ENCODE data around the gene CPNE7. TPM values are rescaled to one million over a fixed set of nuclear protein-coding genes. Genes with fewer than 3 reads are reported as not detected.

Gene CPNE7
- total and polyA plus RNA-seq, 2 of the 13 experiments (the other 11 are each of a cell fraction or from before 2014, with no cell fraction given) = 0.59 TPM; not detected in 1

DNA sequence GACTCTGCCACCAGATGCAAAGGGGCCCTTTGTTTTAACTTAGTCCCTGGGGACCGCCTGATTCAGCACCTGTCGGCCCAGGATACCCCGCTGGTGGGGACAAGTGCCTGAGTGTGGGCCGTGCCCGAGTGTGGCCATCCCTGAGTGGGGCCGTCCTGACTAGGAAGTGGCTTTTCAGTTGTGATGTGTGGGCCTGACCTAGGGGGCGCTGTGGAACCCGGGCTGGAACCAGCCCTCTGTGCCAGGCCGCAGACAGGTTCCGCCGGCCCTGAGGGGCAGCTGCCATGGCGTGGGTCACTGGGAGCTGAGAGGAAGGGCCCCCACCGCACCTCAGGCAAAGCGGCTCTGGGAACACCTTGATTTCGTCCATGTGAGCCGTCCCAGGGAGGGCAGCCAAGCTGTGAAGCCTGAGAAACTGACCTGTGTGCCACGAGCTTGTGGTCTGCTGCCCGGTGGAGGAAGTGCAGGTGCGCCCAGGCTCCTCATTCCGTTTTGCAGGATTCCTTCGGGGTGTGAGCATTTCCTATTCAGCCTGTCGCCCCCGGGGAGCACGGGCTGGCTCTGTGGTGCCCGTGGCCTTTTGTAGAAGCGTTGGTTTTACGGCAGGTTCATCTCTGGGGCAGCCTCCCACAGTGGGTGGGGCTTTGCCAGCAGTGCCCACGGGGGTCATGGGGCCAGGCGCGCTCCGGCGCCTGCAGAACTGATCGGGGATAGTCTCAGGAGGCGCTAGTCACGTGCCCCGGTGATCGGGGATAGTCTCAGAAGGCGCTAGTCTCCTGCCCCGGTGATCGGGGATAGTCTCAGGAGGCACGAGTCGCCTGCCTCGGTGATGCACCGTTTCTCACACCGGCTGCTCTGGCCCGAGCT lies 9.8 kb upstream of the CPNE7 start (continued):
- TF ChIP-seq, protein P1, sequence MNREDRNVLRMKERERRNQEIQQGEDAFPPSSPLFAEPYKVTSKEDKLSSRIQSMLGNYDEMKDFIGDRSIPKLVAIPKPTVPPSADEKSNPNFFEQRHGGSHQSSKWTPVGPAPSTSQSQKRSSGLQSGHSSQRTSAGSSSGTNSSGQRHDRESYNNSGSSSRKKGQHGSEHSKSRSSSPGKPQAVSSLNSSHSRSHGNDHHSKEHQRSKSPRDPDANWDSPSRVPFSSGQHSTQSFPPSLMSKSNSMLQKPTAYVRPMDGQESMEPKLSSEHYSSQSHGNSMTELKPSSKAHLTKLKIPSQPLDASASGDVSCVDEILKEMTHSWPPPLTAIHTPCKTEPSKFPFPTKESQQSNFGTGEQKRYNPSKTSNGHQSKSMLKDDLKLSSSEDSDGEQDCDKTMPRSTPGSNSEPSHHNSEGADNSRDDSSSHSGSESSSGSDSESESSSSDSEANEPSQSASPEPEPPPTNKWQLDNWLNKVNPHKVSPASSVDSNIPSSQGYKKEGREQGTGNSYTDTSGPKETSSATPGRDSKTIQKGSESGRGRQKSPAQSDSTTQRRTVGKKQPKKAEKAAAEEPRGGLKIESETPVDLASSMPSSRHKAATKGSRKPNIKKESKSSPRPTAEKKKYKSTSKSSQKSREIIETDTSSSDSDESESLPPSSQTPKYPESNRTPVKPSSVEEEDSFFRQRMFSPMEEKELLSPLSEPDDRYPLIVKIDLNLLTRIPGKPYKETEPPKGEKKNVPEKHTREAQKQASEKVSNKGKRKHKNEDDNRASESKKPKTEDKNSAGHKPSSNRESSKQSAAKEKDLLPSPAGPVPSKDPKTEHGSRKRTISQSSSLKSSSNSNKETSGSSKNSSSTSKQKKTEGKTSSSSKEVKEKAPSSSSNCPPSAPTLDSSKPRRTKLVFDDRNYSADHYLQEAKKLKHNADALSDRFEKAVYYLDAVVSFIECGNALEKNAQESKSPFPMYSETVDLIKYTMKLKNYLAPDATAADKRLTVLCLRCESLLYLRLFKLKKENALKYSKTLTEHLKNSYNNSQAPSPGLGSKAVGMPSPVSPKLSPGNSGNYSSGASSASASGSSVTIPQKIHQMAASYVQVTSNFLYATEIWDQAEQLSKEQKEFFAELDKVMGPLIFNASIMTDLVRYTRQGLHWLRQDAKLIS (CRISPR knock-in tag; IDR thresholded peaks at IDR 0.05) = peak; percentile 44; the same call in 1 of the 2 replicates
- TF ChIP-seq, protein P2, sequence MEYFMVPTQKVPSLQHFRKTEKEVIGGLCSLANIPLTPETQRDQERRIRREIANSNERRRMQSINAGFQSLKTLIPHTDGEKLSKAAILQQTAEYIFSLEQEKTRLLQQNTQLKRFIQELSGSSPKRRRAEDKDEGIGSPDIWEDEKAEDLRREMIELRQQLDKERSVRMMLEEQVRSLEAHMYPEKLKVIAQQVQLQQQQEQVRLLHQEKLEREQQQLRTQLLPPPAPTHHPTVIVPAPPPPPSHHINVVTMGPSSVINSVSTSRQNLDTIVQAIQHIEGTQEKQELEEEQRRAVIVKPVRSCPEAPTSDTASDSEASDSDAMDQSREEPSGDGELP (IDR thresholded peaks at IDR 0.05; ENCODE audit: borderline replicate concordance, low read depth) = 0 out of 2 replicates have a peak, but pooled peaks have one; percentile 6
- TF ChIP-seq ZMYM3 (CRISPR knock-in tag; IDR thresholded peaks at IDR 0.05) = peak; percentile 72
- TF ChIP-seq, protein P3, sequence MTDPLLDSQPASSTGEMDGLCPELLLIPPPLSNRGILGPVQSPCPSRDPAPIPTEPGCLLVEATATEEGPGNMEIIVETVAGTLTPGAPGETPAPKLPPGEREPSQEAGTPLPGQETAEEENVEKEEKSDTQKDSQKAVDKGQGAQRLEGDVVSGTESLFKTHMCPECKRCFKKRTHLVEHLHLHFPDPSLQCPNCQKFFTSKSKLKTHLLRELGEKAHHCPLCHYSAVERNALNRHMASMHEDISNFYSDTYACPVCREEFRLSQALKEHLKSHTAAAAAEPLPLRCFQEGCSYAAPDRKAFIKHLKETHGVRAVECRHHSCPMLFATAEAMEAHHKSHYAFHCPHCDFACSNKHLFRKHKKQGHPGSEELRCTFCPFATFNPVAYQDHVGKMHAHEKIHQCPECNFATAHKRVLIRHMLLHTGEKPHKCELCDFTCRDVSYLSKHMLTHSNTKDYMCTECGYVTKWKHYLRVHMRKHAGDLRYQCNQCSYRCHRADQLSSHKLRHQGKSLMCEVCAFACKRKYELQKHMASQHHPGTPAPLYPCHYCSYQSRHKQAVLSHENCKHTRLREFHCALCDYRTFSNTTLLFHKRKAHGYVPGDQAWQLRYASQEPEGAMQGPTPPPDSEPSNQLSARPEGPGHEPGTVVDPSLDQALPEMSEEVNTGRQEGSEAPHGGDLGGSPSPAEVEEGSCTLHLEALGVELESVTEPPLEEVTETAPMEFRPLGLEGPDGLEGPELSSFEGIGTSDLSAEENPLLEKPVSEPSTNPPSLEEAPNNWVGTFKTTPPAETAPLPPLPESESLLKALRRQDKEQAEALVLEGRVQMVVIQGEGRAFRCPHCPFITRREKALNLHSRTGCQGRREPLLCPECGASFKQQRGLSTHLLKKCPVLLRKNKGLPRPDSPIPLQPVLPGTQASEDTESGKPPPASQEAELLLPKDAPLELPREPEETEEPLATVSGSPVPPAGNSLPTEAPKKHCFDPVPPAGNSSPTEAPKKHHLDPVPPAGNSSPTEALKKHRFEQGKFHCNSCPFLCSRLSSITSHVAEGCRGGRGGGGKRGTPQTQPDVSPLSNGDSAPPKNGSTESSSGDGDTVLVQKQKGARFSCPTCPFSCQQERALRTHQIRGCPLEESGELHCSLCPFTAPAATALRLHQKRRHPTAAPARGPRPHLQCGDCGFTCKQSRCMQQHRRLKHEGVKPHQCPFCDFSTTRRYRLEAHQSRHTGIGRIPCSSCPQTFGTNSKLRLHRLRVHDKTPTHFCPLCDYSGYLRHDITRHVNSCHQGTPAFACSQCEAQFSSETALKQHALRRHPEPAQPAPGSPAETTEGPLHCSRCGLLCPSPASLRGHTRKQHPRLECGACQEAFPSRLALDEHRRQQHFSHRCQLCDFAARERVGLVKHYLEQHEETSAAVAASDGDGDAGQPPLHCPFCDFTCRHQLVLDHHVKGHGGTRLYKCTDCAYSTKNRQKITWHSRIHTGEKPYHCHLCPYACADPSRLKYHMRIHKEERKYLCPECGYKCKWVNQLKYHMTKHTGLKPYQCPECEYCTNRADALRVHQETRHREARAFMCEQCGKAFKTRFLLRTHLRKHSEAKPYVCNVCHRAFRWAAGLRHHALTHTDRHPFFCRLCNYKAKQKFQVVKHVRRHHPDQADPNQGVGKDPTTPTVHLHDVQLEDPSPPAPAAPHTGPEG (CRISPR knock-in tag; IDR thresholded peaks at IDR 0.05) = peak; percentile 82
- TF ChIP-seq GABPB1 (CRISPR knock-in tag; IDR thresholded peaks at IDR 0.05) = peak; percentile 71
- TF ChIP-seq HMG20B (CRISPR knock-in tag; conservative IDR thresholded peaks at IDR 0.05) = 0 out of 2 replicates have a peak, but pooled peaks have one; percentile 11
- peak; percentile 65; the same call in 1 of the 2 replicates for TF ChIP-seq ZNF773 (CRISPR knock-in tag; IDR thresholded peaks at IDR 0.05; ENCODE audit: borderline replicate concordance)
- TF ChIP-seq NFE2L1 (CRISPR knock-in tag; IDR thresholded peaks at IDR 0.05; ENCODE audit: borderline replicate concordance) = peak; percentile 85; the same call in 1 of the 2 replicates
- TF ChIP-seq, protein P4, sequence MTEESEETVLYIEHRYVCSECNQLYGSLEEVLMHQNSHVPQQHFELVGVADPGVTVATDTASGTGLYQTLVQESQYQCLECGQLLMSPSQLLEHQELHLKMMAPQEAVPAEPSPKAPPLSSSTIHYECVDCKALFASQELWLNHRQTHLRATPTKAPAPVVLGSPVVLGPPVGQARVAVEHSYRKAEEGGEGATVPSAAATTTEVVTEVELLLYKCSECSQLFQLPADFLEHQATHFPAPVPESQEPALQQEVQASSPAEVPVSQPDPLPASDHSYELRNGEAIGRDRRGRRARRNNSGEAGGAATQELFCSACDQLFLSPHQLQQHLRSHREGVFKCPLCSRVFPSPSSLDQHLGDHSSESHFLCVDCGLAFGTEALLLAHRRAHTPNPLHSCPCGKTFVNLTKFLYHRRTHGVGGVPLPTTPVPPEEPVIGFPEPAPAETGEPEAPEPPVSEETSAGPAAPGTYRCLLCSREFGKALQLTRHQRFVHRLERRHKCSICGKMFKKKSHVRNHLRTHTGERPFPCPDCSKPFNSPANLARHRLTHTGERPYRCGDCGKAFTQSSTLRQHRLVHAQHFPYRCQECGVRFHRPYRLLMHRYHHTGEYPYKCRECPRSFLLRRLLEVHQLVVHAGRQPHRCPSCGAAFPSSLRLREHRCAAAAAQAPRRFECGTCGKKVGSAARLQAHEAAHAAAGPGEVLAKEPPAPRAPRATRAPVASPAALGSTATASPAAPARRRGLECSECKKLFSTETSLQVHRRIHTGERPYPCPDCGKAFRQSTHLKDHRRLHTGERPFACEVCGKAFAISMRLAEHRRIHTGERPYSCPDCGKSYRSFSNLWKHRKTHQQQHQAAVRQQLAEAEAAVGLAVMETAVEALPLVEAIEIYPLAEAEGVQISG (CRISPR knock-in tag; IDR thresholded peaks at IDR 0.05) = peak; percentile 46
- TF ChIP-seq ZNF672 (CRISPR knock-in tag; IDR thresholded peaks at IDR 0.05) = no peak; the same call in 1 of the 2 replicates
- peak; percentile 51 for TF ChIP-seq SRSF1 (optimal IDR thresholded peaks at IDR 0.05; ENCODE audit: low read depth, low read length)
- peak; percentile 84 for TF ChIP-seq ZEB1 (IDR thresholded peaks at IDR 0.05; ENCODE audit: insufficient replicate concordance, low read depth)
- TF ChIP-seq, protein P5, sequence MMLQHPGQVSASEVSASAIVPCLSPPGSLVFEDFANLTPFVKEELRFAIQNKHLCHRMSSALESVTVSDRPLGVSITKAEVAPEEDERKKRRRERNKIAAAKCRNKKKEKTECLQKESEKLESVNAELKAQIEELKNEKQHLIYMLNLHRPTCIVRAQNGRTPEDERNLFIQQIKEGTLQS (CRISPR knock-in tag; IDR thresholded peaks at IDR 0.05) = no peak; the same call in 1 of the 2 replicates

All from HepG2 (cell line).